ENCODE data around the gene EEA1. TPM values are rescaled to one million over a fixed set of nuclear protein-coding genes. Genes with fewer than 3 reads are reported as not detected.

EEA1 gene
- total RNA-seq, 1 donor = 25.0 TPM

GRCh38 chr12:92739113-92739512, 190.0 kb downstream of the EEA1 start:
- TF ChIP-seq CTCF (IDR thresholded peaks at IDR 0.05; ENCODE audit: insufficient read depth, low read depth, low read length) = no peak
- no peak overlapping the region for H3K4me3 ChIP-seq (ENCODE audit: low read depth, low read length)
- DNase-seq (ENCODE audit: low read depth) = no peak

- TF ChIP-seq CTCF (IDR thresholded peaks at IDR 0.05; ENCODE audit: insufficient read depth, low read depth, low read length) = no peak
- H3K4me3 ChIP-seq (ENCODE audit: low read depth, low read length) = no peak overlapping the region
- DNase-seq (ENCODE audit: low read depth) = no peak
These were observed 190.9 kb downstream of the EEA1 start for GRCh38 chr12:92737855-92738850.

- DNase-seq (ENCODE audit: low read depth) = no peak
- H3K4me3 ChIP-seq (ENCODE audit: low read depth, low read length) = no peak overlapping the region
- TF ChIP-seq CTCF (IDR thresholded peaks at IDR 0.05; ENCODE audit: insufficient read depth, low read depth, low read length) = no peak
These were observed 192.5 kb downstream of the EEA1 start for GRCh38 chr12:92736605-92737004.

GRCh38 chr12:92735131-92735721, 193.9 kb downstream of the EEA1 start:
- peak; percentile 77 for DNase-seq (ENCODE audit: low read depth)
- no peak overlapping the region for H3K4me3 ChIP-seq (ENCODE audit: low read depth, low read length)
- no peak for TF ChIP-seq CTCF (IDR thresholded peaks at IDR 0.05; ENCODE audit: insufficient read depth, low read depth, low read length)

GRCh38 chr12:92733661-92734060, 195.4 kb downstream of the EEA1 start:
- H3K4me3 ChIP-seq (ENCODE audit: low read depth, low read length) = no peak overlapping the region
- no peak for TF ChIP-seq CTCF (IDR thresholded peaks at IDR 0.05; ENCODE audit: insufficient read depth, low read depth, low read length)
- no peak for DNase-seq (ENCODE audit: low read depth)

GRCh38 chr12:92733181-92733580, 195.9 kb downstream of the EEA1 start:
- no peak for TF ChIP-seq CTCF (IDR thresholded peaks at IDR 0.05; ENCODE audit: insufficient read depth, low read depth, low read length)
- no peak for DNase-seq (ENCODE audit: low read depth)
- no peak overlapping the region for H3K4me3 ChIP-seq (ENCODE audit: low read depth, low read length)

Measured in fibroblast of villous mesenchyme (primary cell).